Adipocyte (in vitro differentiated cells): ENCODE results near the gene GRIK2.
A peak's percentile ranks its signal among the peaks of the same experiment; 100 is the strongest.

ENCODE experiments used
- DNase-seq: peaks from one replicate; pipeline ENCODE4 v3.0.0-alpha.2; 2015; ENCODE audit warnings: low read depth
- H3K27me3 ChIP-seq: replicated peaks from 2 replicates; pipeline ENCODE4 v1.7.0; 2013; ENCODE audit warnings: mild to moderate bottlenecking, low read length, moderate library complexity; ENCODE audit not compliant: control insufficient read depth, insufficient read depth
- H3K36me3 ChIP-seq: 2 replicates; pipeline ENCODE4 v1.7.0; 2013; ENCODE audit warnings: low read length, mild to moderate bottlenecking, moderate library complexity; ENCODE audit not compliant: control insufficient read depth, insufficient read depth, severe bottlenecking
- H3K4me1 ChIP-seq: 2 replicates; pipeline ENCODE4 v1.7.0; 2013; ENCODE audit warnings: mild to moderate bottlenecking, low read length, moderate library complexity; ENCODE audit not compliant: control insufficient read depth, insufficient read depth
- H3K4me3 ChIP-seq: 2 replicates; pipeline ENCODE4 v1.7.0; 2013; ENCODE audit warnings: mild to moderate bottlenecking, low read length, moderate library complexity
- H3K9ac ChIP-seq: 2 replicates; pipeline ENCODE4 v1.7.0; 2013; ENCODE audit warnings: mild to moderate bottlenecking, low read length, moderate library complexity
- H3K9me3 ChIP-seq: 2 replicates; pipeline ENCODE4 v1.7.0; 2013; ENCODE audit warnings: mild to moderate bottlenecking, low read length, moderate library complexity; ENCODE audit not compliant: control insufficient read depth

The GRIK2 gene

GRCh38 chr6:101401171-101401570, 7.7 kb downstream of the GRIK2 start:
- peaks cover 3% of the 10 kb centered on the region for H3K9me3 ChIP-seq

GRCh38 chr6:101401792-101402621, 8.5 kb downstream of the GRIK2 start:
- Histone ChIP-seq H3K4me1 (no peaks in the 10 kb centered on the region), H3K9ac (no peak overlapping the region), H3K27me3 (peaks cover 44% of the 10 kb centered on the region), H3K36me3 (no peaks in the 10 kb centered on the region), H3K9me3 (peaks cover 3% of the 10 kb centered on the region), H3K4me3 (peak overlapping the region; percentile 29)
- DNase-seq = no peak

More at GRCh38 chr6:101401171-101401570, 7.7 kb downstream of the GRIK2 start:
- Histone ChIP-seq H3K36me3 (no peaks in the 10 kb centered on the region), H3K9ac (no peak overlapping the region), H3K4me3 (no peak overlapping the region), H3K27me3 (peaks cover 44% of the 10 kb centered on the region), H3K4me1 (no peaks in the 10 kb centered on the region)
- DNase-seq = no peak

GRCh38 chr6:101402622-101403031, 9.1 kb downstream of the GRIK2 start:
- peaks cover 3% of the 10 kb centered on the region for H3K9me3 ChIP-seq
- peak overlapping the region; percentile 29 for H3K4me3 ChIP-seq
- H3K27me3 ChIP-seq = peaks cover 44% of the 10 kb centered on the region
- no peak overlapping the region for H3K9ac ChIP-seq
- peak; percentile 9 for DNase-seq
- no peaks in the 10 kb centered on the region for H3K4me1 ChIP-seq
- H3K36me3 ChIP-seq = no peaks in the 10 kb centered on the region

- H3K4me3 ChIP-seq = no peak overlapping the region
- no peak for DNase-seq
Measured at GRCh38 chr6:101403216-101403945, 9.9 kb downstream of the GRIK2 start.

GRCh38 chr6:101404775-101405174, 11.3 kb downstream of the GRIK2 start:
- Histone ChIP-seq H3K4me1 (no peaks in the 10 kb centered on the region), H3K4me3 (no peak overlapping the region), H3K9ac (no peak overlapping the region), H3K36me3 (no peaks in the 10 kb centered on the region), H3K9me3 (peaks cover 3% of the 10 kb centered on the region), H3K27me3 (peaks cover 33% of the 10 kb centered on the region)
- no peak for DNase-seq

More at GRCh38 chr6:101403216-101403945, 9.9 kb downstream of the GRIK2 start:
- Histone ChIP-seq H3K4me1 (no peaks in the 10 kb centered on the region), H3K9me3 (peaks cover 3% of the 10 kb centered on the region), H3K9ac (no peak overlapping the region), H3K27me3 (peaks cover 44% of the 10 kb centered on the region), H3K36me3 (no peaks in the 10 kb centered on the region)

- Histone ChIP-seq H3K4me3 (no peak overlapping the region), H3K9me3 (no peaks in the 10 kb centered on the region), H3K4me1 (no peaks in the 10 kb centered on the region), H3K36me3 (no peaks in the 10 kb centered on the region), H3K27me3 (no peaks in the 10 kb centered on the region), H3K9ac (no peak overlapping the region)
- no peak for DNase-seq
Measured at GRCh38 chr6:101413773-101414172, 20.3 kb downstream of the GRIK2 start.

- H3K9me3 ChIP-seq = no peaks in the 10 kb centered on the region
- no peaks in the 10 kb centered on the region for H3K36me3 ChIP-seq
- no peak for DNase-seq
- H3K9ac ChIP-seq = no peak overlapping the region
- H3K4me1 ChIP-seq = no peaks in the 10 kb centered on the region
- no peaks in the 10 kb centered on the region for H3K27me3 ChIP-seq
- H3K4me3 ChIP-seq = no peak overlapping the region
Measured at GRCh38 chr6:101417900-101418299, 24.4 kb downstream of the GRIK2 start.

- no peak overlapping the region for H3K4me3 ChIP-seq
Measured at GRCh38 chr6:101422251-101422650, 28.7 kb downstream of the GRIK2 start.

GRCh38 chr6:101422811-101423210, 29.3 kb downstream of the GRIK2 start:
- H3K9me3 ChIP-seq = no peaks in the 10 kb centered on the region

More at GRCh38 chr6:101422251-101422650, 28.7 kb downstream of the GRIK2 start:
- Histone ChIP-seq H3K36me3 (no peaks in the 10 kb centered on the region), H3K9me3 (no peaks in the 10 kb centered on the region), H3K4me1 (no peaks in the 10 kb centered on the region), H3K27me3 (no peaks in the 10 kb centered on the region), H3K9ac (no peak overlapping the region)
- no peak for DNase-seq

GRCh38 chr6:101429270-101429669, 35.8 kb downstream of the GRIK2 start:
- peak; percentile 40 for DNase-seq
- H3K9me3 ChIP-seq = no peaks in the 10 kb centered on the region
- no peaks in the 10 kb centered on the region for H3K27me3 ChIP-seq
- no peak overlapping the region for H3K9ac ChIP-seq
- no peak overlapping the region for H3K4me3 ChIP-seq
- H3K4me1 ChIP-seq = peaks cover 2% of the 10 kb centered on the region
- no peaks in the 10 kb centered on the region for H3K36me3 ChIP-seq

More at GRCh38 chr6:101422811-101423210, 29.3 kb downstream of the GRIK2 start:
- no peaks in the 10 kb centered on the region for H3K27me3 ChIP-seq
- H3K4me1 ChIP-seq = no peaks in the 10 kb centered on the region
- H3K4me3 ChIP-seq = no peak overlapping the region
- no peak overlapping the region for H3K9ac ChIP-seq
- no peak for DNase-seq
- no peaks in the 10 kb centered on the region for H3K36me3 ChIP-seq

GRCh38 chr6:101429845-101430244, 36.3 kb downstream of the GRIK2 start:
- no peak overlapping the region for H3K4me3 ChIP-seq
- no peaks in the 10 kb centered on the region for H3K9me3 ChIP-seq
- DNase-seq = no peak
- no peaks in the 10 kb centered on the region for H3K36me3 ChIP-seq
- H3K9ac ChIP-seq = no peak overlapping the region
- no peaks in the 10 kb centered on the region for H3K27me3 ChIP-seq
- H3K4me1 ChIP-seq = peaks cover 2% of the 10 kb centered on the region
